ENCODE measurements around the gene CDH13.

CDH13 gene

DNA sequence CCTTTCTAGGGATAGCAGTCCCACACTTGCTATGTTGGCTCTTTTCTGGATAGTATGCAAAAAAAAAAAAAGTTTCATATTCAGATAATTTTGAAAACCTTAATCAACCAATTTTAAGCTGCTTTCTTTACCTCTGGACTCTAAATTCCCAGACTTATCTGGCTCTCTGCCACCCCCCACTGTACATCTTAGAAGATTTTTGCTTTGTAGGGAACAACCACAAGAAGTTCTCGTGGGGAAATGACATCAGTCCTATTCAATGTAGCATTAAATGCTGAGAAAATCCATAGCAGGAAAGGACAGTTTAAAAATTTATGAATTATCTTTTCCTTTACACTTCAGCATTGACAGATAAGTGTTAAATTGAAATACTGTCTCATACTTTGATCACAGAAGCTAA lies 618.3 kb downstream of the CDH13 start:
- Histone ChIP-seq H3K27me3 (ENCODE audit: insufficient read depth, low read depth, severe bottlenecking) (no peaks in the 10 kb centered on the region), H3K36me3 (no peaks in the 10 kb centered on the region), H3K27ac (no peak overlapping the region), H3K4me3 (ENCODE audit: low read depth, low read length) (no peak overlapping the region), H3K9me3 (ENCODE audit: severe bottlenecking) (no peaks in the 10 kb centered on the region)
- no peak for DNase-seq
- TF ChIP-seq, protein P1, sequence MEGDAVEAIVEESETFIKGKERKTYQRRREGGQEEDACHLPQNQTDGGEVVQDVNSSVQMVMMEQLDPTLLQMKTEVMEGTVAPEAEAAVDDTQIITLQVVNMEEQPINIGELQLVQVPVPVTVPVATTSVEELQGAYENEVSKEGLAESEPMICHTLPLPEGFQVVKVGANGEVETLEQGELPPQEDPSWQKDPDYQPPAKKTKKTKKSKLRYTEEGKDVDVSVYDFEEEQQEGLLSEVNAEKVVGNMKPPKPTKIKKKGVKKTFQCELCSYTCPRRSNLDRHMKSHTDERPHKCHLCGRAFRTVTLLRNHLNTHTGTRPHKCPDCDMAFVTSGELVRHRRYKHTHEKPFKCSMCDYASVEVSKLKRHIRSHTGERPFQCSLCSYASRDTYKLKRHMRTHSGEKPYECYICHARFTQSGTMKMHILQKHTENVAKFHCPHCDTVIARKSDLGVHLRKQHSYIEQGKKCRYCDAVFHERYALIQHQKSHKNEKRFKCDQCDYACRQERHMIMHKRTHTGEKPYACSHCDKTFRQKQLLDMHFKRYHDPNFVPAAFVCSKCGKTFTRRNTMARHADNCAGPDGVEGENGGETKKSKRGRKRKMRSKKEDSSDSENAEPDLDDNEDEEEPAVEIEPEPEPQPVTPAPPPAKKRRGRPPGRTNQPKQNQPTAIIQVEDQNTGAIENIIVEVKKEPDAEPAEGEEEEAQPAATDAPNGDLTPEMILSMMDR (IDR thresholded peaks at IDR 0.05; ENCODE audit: low read depth, low read length), result no peak

DNA sequence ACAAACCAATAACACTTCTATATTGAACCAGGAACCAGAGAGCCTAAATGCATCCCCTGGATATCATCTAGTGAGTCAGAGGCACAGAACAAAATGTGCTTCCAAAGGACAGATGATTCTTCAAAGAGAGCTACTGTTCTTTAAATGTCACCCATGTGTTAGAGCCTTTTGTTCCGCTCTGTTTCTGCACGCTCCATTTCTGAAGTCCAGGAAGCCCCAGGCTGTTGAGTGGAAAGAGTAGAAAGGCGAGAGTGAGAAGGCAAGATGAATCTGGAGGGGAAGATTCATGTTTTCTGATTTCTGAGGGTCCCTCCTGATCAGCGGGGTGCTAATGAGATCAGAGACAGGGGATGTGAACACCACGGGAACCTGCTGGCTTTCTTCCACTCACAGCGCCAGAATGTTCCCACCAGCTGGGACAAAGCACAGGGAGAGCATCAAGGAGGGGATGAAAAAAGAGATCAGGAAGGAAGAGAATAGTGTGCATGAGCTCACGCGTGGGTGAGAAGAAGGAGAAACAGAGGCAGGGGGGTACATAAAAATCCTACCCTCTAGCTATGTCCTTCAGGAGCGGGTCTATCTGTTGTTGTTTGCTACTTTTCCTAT lies 621.1 kb downstream of the CDH13 start:
- Histone ChIP-seq H3K27ac (no peak overlapping the region), H3K9me3 (ENCODE audit: severe bottlenecking) (no peaks in the 10 kb centered on the region), H3K4me3 (ENCODE audit: low read depth, low read length) (no peak overlapping the region), H3K27me3 (ENCODE audit: insufficient read depth, low read depth, severe bottlenecking) (no peaks in the 10 kb centered on the region), H3K36me3 (no peaks in the 10 kb centered on the region)
- DNase-seq, result no peak
- TF ChIP-seq, protein P1 (IDR thresholded peaks at IDR 0.05; ENCODE audit: low read depth, low read length), result no peak

DNA sequence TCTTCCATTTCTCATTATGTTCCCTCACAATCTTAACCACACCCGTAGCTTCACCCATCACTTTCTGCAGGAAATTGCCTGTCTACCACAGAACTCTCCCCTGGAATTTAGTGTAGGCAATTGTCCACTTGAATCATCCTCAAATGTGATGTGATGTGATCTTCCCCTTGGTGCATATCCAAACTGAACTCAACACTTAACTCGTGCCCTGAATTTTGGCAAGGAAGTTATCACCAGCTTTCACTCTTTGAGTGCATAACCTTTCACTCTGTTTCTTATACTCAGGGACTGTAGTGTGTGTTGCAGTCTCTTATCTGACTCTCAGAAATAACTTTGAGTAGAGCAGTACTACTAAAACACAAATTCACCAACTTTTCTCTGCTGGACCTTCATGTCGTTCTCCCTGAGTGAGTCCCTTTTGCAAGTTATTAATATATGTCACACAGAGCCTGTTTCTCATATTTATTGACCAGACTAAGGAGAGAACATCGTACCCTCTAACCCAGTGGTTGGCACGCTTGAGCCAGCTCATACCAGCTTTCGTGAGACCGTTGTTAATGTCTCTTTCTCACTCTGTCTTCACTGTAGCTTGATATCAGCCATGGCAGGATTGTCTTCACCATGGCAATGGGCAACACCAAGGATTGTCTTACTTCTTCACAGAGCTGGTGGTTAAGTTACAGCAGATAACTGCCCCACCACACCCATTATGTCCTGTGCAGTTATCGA lies 622.1 kb downstream of the CDH13 start:
- Histone ChIP-seq H3K27me3 (ENCODE audit: insufficient read depth, low read depth, severe bottlenecking) (no peaks in the 10 kb centered on the region), H3K36me3 (no peaks in the 10 kb centered on the region), H3K27ac (no peak overlapping the region), H3K9me3 (ENCODE audit: severe bottlenecking) (no peaks in the 10 kb centered on the region), H3K4me3 (ENCODE audit: low read depth, low read length) (no peak overlapping the region)
- TF ChIP-seq, protein P1 (IDR thresholded peaks at IDR 0.05; ENCODE audit: low read depth, low read length), result no peak
- no peak for DNase-seq

DNA sequence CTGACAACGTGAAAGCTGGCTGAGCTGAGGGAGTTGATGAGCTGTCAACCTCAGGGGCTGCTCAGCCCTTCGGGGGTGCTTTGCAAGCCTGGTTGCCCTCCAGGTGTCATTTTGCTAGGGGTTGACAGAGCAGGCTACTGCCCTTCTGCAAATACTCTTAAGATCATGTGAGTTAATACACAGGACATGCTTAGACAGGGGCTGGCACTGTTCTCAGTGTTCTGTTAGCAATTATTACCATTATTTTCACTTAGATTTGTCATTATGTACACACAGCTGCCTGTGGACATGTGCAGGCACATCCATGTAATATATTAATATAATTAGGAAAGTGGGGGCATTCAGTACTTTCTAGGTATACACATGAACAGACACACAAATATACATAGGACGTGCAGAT lies 626.8 kb downstream of the CDH13 start:
- no peak overlapping the region for H3K4me3 ChIP-seq (ENCODE audit: low read depth, low read length)
- no peaks in the 10 kb centered on the region for H3K36me3 ChIP-seq
- DNase-seq, result no peak
- H3K27me3 ChIP-seq (ENCODE audit: insufficient read depth, low read depth, severe bottlenecking), result no peaks in the 10 kb centered on the region
- H3K9me3 ChIP-seq (ENCODE audit: severe bottlenecking), result no peaks in the 10 kb centered on the region
- TF ChIP-seq, protein P1 (IDR thresholded peaks at IDR 0.05; ENCODE audit: low read depth, low read length), result no peak
- H3K27ac ChIP-seq, result no peak overlapping the region

DNA sequence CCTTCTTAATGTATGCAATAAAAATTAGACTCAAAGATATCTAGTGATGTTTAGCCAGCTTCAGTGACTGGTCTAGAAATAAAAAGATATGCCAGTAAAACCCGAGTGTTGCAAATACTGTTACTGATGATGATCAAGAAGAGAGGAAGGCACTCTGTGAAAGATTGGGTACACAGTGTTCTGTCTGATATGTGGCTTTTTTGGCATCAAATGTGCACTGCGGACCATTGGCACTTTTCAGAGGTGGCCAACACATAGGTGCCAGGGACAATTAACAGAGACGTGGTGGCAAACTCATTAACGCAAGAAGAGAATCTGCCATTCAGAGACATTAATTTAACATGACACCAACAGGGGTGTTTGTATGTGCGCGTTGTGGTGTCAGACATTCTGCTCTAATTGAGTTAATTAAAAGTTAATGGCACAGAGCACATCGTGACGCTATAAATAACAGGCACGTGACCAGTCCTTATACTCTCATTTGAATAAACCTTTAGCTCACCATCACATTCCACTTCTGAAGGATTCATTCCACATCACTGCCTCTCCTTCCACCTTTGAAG lies 631.7 kb downstream of the CDH13 start:
- H3K36me3 ChIP-seq, result no peaks in the 10 kb centered on the region
- H3K27me3 ChIP-seq (ENCODE audit: insufficient read depth, low read depth, severe bottlenecking), result no peaks in the 10 kb centered on the region
- TF ChIP-seq, protein P1 (IDR thresholded peaks at IDR 0.05; ENCODE audit: low read depth, low read length), result no peak
- H3K4me3 ChIP-seq (ENCODE audit: low read depth, low read length), result no peak overlapping the region
- H3K27ac ChIP-seq, result no peak overlapping the region
- DNase-seq, result no peak
- H3K9me3 ChIP-seq (ENCODE audit: severe bottlenecking), result no peaks in the 10 kb centered on the region
